HS-5 (cell line): ENCODE results near the gene HS6ST3.

Experiments
- DNase-seq: peaks from one replicate; pipeline ENCODE4 v3.0.0-alpha.2; 2012; ENCODE audit warnings: low read depth

The HS6ST3 gene

GRCh38 chr13:96542986-96543385, 453.1 kb downstream of the HS6ST3 start:
- DNase-seq, result no peak

- no peak for DNase-seq
These were observed 455.1 kb downstream of the HS6ST3 start for GRCh38 chr13:96544957-96545356.

DNA sequence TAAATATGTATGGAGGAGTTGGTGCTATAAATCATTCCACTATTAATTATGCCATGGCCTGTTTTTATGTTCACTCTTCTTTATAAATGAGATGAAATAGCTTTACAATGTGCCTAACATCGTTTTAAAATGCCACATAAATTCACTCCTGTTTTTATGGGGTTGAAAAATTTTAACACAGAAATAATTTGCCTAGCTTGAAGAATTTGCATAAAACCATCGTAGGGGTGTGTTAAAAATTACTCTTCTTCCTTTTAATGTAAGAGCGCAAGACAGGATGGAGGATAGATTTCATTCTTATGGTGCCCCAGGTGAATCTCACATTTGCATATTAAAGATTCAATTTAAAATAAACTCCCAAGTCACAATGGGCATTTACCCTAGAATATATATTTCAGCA, 456.6 kb downstream of the HS6ST3 start:
- DNase-seq, result no peak

GRCh38 chr13:96551546-96551945, 461.6 kb downstream of the HS6ST3 start:
- DNase-seq, result no peak

- DNase-seq, result no peak
These were observed 462.7 kb downstream of the HS6ST3 start for GRCh38 chr13:96552559-96552958.

DNA sequence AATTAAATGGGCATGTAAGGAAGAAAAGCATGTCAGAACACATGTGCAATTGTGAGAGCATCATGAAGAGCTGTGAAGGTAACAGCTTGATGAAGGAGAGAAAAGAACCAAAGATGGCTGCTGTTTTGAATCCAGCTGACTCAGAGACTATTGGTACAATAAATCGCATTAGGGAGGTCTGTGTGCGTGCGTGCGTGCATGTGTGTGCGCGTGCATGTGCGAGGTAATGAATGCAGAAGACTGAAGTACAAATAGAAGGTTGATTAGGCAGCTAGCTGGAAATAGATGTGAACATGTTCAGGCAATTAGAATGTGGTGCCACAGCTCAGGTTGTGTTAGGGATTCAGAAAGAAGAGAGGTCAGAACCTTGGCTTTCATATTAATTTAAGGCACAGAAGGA, 463.9 kb downstream of the HS6ST3 start:
- no peak for DNase-seq

- DNase-seq, result no peak
These were observed 483.7 kb downstream of the HS6ST3 start for GRCh38 chr13:96573563-96573962.

DNA sequence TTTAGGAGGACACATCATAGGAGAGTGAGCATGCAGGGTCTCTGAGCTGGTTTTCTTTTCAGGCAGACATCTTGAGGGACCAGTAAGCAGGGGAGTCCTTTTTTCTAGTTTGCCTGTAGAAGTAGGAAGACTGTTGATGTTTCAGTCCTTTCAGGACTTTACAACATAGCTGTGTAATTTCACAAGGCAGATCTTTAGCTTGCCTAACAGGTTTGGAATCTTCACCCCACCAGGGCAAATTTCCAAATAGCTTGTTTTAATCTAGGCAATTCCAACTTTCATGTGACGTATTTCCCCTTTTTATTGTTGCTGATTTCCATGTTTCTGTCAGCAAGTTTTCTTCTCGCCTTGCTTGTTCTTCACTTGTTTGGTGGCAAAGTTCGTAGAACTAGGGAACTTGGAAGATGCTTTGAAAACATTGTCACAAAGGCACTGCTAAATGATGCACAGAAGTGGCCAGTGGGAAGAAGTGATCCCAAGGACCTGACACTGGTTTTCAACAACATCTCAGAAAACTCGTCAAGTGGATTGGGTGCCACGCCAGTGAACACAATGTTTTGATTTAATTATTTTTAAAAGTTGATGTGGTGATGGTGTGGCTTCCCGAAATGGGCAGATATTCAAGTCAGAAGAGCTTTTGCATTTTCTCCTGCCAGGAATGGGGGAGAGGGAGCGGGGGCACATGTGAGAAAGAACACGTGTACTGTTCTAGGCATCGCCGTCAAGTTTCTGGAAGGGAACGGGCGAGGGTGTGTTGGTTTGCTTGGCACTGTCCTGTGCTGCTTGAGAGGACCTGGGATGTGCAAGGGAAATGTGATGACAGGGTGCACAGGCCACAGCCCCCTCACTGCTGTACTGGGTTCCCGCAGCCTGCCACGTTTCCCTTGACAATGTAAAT, 485.8 kb downstream of the HS6ST3 start:
- no peak for DNase-seq

DNA sequence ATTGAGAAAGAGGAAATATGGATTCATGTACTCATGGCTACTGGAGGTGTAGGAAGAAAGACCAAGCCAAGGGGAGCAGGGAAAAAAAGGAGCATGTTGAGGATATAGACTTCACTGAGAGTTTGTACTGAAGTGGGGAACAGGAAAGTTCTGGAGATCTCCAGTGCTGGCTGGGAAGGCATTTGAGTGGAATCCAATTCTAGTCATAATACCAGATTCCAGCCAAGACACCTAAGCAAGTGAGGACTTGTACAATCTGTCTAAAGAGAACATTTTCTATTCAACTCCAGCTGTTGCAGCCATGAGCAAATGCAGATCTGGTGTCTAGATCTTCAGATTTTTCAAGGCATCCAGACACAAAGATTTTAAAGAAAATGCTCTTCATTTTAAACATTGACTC, 491.8 kb downstream of the HS6ST3 start:
- no peak for DNase-seq

GRCh38 chr13:96615252-96615651, 525.3 kb downstream of the HS6ST3 start:
- no peak for DNase-seq

DNA sequence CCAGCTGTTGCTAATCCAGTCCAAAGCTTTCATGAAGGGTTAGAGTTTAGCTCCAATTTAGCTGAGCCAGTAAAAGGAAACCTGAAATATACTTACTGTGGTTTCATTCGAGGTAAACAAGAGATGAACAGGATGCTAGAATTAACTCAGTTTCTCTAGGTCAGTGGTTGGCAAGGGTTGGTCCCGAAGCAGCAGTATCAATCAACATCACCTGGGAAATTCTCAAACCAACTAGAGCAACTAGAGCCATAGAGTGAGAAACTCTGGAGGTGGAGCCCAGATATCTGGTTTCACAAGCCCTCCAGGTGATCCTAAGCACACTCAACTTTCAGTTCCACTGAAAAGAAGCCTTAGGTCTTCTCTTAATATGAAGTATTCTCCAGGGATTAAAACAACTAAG, 527.6 kb downstream of the HS6ST3 start:
- DNase-seq, result no peak

GRCh38 chr13:96621634-96622183, 531.8 kb downstream of the HS6ST3 start:
- DNase-seq, result no peak

DNA sequence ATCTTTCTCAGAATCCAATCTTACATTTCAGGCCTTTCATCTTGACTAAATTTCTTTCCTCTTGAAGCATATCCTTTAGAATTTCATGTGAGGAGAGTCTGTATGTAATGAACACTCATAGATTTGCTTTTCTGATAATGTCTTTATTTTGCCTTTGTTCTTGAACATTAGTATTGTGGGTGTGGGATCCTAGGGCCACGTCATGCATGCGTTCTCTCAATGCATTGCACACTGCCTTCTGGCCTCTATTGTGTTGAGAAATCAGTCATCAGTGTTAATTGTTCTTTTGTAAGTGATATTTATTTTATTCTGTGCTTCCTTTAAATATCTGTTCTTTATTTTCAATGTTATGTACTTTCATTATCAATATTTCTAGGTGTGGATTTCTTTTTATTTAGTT, 539.4 kb downstream of the HS6ST3 start:
- DNase-seq, result no peak

- no peak for DNase-seq
These were observed 542.8 kb downstream of the HS6ST3 start for GRCh38 chr13:96632536-96633320.

DNA sequence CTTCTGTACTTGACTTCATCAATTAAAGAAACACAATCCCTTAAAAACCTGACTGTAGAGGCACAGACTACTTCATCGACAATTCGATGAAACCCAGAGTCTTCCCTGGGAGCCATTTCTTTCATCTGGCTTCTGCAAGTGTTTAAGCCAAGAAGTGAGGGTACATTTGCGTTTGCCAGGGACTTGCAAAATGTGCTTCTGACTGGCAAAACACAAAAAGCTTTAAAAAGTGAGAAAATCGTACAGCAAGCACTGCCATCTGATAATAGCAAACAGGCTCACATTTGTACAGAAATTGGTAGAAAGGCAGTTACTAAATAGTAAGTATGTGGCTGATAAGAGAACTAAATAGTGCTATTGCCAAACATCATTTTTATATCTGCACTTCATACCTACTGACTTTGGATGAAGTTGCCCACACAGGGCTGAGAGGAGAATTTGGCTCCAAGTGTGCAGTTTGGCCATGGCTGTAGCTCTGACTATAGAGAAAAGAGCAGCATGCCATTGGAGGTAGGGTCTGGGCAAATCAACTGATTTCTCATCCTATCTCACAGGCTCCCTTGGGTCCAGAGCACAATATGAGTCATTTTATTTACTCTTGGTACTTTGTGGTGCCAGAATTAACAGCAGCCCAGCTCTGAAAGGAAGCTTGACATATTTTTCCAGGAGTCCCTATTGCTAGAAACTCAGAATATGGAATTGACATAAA, 546.2 kb downstream of the HS6ST3 start:
- no peak for DNase-seq

GRCh38 chr13:96637039-96637438, 547.1 kb downstream of the HS6ST3 start:
- DNase-seq, result no peak

GRCh38 chr13:96646101-96646500, 556.2 kb downstream of the HS6ST3 start:
- no peak for DNase-seq

DNA sequence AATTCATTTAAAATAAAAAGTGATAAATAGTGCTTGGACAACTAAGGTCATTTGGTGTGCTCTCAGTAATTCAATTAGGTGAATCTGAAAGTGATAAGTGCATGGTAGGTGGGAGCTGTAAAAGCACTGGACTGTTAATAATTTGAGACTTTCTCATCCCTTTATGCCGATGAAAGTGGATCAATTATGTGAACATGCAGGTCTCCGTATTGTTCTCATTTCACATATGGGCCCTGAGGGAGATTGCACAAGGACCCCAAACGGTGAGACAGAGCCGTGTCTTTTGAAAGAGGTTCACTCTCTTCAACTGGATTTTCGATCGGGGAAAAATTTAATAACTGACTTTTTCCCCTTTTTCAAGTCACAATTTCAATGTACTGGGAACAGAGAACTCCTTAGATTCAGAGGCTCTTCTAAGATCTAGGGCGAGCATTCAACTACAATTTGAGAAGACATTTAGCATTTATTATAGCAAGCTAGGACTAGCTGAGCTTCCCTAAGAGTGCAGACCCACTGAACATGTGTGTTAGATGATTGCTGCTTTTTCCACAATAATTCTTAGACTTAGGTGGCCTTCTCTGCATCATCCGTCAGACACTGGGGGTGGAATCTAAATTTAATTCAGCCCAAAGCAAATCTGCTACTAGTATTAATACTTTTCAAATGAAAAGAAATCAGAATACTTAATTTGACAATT, 556.8 kb downstream of the HS6ST3 start:
- no peak for DNase-seq

DNA sequence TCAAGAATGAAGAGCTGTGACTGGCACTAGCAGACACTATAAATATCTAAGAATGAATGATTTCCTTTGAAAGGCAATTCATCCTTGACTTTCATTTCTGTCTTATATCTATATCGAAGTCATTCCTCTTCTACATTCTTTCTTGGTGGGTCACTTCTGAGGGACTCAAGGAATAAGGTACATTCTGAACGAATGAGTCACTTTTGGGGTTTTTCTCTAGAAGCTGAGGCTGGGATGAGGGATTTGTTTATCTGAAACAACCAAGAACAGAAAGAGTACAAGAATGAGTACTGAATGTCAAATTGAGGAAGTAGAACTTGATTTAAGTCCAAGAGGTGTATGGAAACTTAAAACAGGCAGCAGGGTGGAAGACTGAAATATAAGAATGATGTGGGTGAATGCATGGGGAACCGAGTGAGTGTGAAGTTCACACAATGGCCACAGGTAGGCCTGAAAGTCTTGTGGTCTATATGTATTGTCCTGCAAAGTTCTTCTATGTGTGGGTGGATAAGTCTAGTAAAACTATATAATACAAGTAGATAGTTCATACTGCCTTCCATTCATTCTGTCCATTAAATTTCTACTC, 560.5 kb downstream of the HS6ST3 start:
- peak; percentile 48 for DNase-seq

DNA sequence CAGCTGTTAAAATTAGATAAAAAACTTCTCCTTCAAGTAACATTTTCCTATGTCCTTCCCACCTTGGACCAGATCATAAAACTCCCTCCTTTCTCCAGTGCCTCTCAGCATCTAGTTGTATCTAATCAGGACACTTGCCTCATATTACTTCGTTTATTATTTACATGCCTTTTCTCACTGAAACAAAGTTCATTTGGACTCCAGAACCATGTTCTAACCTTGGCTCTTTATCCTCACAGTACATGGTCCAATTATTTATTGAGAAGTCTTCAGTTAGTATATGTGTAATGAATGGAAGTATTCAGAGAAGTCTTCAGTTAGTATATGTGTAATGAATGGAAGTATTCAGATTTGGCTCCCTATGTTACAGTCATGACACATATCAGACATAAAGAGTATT, 561.7 kb downstream of the HS6ST3 start:
- DNase-seq, result no peak

DNA sequence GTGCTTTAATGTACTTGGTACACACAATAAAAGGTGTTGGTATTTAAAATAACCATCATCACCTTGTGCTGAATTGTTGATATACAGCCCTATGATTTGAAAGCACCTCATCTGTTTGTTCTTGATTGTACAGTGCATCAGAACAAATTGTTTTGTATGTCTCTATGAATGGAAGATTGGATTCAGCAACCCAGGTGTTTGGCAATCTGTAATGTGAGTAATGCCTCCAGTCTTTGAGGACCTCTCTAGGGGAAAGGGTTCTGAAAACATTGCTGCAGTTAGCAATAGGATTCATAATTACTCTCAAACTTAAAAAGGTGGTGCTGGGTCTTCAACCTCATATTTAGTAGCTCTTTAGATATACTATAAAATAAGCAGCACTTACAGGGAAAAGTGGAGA, 562.6 kb downstream of the HS6ST3 start:
- no peak for DNase-seq
